Kidney tubule cell (primary cell): Measurements from ENCODE around the gene GJD2.

Experiments
- DNase-seq: peaks from one replicate; pipeline ENCODE4 v3.0.0-alpha.2; 2018; ENCODE audit warnings: low spot score

The GJD2 gene

DNA sequence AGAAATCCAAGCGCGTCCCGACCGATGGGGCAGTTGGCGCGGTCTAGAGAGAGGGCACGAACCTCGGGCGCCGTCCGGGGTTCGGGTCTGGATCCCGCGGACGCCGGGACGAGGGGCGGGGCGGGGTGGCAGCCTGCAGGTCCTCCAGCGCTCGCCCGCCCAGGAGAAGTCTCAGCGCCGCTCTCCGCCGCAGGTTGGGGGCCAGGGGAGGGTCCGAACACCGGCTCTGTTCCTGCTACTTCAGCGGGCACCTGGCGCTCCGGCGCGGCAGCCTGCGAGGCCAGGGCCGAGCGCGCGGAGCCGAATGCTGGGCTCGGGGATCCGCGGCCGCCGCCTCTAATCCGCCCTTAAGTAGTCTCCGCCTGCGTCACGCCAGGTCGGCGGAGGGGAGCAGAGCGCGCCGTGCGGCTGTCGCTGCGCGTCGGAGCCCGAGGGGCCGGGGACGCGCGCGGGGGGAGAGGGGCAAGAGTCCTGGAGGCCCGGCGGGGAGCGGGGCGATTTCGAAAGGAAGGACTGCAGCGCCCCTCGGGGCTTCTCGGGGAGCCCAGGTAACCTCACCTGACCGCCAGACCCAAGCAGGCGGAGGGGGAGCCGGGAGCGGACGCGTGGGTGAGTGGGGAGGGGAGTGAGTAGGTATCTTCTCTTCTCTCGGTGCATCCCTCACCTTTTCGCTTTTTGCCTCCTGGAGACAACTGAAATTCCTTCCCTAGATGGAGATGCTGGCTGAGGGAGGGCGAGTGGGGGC lies at the start of gene GJD2:
Gene GJD2 (minus strand): TSS at position 325 of the 745 bp plus-strand sequence. CDS start 510 bp downstream, outside the sequence.
- DNase-seq: no peak

DNA sequence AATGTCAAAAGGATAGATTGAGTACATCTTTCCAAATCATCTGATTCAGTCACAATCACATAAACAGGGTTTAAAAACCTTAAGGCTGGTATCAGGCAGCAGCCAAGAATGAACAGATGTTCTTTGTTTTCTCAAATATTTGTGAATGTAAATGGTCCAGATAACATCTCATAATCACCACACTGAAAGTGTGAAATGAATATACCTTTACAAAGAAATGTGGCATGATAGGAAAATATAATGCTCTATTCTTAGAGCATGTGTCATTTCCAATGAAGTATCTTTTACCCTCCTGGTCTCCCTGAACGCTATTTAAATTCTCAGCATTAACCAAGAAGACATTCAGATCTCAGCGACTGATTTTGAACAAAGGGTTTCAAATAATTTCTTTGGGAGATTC lies 49.3 kb upstream of the GJD2 start:
- DNase-seq: no peak

DNA sequence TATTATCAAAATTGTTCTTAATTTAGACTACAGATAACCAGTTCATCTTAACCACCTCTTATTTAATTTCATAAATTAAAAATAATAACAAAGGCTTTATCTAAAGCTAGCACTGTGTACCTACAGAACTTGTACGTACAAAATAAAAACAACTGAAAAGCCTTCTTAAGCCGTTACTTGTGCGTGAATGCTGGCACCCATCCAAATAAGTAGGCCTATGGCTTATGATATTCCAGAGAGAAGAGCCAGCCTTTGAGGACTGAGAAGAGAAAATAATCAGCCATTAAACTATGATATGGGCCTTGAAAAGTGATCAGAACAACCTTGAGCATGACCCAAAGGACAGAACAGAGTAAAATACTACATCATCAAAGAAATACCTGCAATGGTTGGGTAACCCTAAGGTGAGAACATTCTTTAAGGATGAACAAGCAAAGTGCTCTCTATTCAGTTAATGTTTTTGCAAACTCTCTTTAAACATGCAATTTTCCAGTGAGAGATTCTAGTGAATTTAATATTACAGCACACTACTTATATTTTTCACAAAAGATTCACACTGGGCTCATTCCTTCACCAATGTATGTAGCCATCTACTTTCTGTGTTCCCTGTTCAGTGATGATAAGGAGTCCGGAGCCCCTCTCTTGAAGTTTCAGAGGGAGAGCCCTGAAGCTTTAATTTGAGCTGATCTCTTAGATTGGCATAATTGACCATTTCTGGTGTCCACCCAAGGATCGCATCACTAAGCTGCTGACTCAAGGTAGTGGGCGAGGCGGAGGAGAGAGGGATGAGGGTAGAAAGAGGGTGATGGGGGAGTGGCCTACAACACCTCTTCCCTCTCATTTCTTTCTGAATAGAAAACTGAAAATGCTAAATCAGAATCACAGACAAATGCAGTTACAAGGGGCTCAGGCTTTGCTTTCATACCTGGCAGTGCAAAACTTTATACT lies 48.3 kb upstream of the GJD2 start:
- peak; percentile 54 for DNase-seq

DNA sequence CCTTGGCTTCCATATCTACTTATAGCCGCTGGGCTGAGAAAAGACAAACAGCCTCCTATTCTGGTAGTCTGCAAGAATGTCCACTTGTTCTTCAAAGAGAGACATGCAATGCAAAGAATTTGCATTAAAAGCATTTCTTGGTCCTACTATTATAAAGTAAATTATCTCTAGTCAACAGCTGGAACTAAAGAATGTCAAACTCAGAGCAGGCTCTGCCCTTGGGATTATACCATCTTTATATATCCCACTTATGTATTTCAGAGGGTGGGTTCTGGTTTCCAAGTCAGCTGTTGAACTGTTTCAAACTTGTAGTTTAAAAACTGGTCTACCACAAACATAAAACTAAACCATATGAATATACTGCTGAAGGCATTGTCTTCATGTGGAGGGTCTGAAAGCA lies 47.6 kb upstream of the GJD2 start:
- DNase-seq: no peak

DNA sequence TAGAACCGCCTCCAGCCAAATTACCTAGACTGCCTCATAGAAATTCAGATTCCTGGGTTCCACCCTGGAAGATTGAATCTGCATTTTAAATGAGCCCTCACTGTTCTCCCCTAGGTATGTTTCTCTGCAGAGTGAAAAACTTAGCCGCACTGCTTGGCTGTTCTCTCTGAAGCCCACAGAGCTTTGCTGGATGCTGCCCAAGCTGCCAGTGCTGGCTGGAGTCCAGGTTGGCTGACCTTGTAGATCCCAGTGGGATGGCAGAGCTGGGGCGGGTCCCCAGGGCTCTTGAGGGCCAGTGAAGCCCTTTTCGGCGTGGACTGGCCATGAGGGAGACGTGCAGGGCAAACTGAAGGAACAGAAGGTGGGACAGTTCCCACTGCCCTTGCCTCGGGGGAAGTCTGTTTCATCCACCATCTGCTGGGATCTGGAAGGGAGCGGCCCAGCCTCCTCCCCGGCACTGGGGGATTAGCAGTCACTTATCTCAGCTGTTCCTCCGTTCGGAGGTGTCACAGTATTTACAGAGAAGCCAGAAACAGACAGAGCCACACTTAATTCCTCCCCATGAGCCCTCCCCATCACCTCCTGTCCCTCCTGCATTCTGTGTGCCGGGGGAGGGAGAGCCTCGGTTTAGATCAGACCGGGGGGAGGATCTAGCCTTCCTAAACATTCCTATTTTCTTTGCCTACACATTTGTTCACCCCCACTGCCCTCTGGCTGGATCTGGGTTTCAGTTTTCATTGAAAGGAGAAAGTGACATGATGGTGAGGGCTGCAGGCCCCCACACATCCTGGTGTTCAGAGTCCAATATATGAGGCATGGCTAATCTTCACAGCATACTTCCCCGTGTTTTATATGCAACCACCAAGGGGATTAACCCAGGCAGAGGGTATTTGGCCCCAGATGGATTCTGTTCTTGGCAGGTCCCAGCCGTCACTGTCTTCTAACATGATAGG lies 44.6 kb upstream of the GJD2 start:
- DNase-seq: peak; percentile 6

DNA sequence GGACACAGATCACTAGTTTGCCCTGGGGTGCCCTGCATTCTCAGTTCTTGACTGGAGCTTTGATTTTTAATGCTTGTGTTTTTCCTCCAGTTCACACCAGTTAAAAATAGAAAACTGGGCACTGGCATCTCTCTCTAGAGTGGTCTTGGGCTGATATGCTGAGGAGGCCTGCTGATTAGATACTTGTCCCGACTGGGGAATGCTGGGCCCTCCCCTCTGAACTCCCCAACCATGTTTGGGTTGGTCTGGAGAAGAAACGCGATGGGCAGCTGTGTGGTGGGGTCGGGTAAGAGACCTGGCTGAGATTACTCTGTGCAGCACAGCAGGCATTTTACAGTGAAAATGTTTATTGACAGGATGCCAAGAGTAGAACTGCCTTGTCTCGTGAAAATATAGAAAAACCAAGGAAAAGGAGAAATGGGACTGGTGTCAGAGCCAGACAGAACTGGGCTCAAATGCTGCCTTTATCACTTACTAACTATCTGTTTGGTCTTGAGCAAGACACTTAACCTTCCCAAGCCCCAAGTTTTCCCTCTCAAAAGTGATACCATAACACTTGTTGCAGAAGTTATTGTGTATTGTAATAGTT lies 42.1 kb upstream of the GJD2 start:
- DNase-seq: no peak

DNA sequence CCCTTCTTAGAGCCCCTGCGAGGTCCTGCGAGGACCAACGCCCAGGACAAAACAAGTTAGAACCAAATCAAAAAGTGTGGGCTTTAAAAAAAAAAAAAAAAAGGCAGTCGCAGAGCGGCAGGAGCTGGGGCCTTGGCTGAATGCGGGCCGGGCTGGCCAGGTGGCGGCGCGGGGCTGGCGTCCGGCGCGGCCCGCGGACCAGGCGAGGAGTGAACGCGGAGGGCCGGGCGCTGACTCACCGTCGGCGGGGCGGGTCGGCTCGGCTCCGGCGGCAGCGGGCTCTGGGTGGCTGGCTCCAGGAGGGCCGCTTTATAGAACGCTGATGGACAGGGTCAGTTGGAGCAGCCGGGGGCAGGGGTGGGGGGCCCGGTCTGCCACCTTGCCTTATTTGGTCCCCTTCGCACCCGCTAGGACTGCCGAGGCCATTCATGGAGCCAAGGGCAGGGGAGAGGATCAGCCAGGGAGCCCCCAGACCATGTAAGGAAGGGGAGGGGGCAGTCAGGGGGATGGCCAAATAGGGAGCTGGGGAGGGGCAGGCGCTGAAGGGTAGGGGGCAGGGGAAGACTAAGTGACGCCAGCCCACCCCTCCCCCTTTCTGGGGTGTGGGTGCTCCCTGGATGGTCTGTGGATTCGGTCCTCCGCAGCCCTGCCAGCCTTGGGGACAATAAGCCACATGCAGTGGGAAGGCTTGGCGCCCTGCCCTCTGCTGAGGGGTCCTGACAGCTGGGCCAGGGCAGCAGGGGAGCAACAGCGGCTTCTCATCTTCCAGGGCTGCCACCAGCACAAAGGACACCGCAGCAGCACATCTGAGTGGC lies 40.7 kb upstream of the GJD2 start, which contains the start of gene ACTC1:
Gene ACTC1 (minus strand): TSS at position 283 of the 815 bp plus-strand sequence. CDS start 741 bp downstream, outside the sequence.
- peak; percentile 45 for DNase-seq

DNA sequence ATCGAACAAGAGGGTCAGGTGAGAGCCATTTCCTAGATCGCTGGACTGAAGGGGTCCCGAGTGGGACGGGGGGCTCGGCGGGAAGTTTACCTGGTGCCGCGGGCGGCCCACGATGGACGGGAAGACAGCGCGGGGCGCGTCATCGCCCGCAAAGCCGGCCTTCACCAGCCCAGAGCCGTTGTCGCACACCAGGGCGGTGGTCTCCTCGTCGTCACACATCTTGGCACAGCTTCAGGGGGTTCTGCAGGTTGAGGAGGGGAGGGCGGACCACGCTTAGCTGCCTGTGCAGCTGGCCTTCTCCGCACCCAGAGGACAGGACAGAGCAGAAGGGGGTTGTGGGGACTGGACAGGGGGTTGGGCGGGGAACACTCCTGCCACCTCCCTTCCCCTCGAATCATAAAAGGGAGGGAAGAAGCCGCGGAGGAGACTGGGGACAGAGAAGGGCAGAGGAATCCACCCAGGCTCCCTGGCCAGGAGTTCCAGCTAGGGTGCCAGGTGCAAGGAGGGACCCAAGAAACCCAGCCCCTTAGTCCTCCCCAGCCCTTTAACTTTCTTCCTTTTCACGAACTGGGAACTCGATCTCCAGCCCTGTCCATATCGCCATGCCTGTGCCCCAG lies 39.9 kb upstream of the GJD2 start:
- no peak for DNase-seq

DNA sequence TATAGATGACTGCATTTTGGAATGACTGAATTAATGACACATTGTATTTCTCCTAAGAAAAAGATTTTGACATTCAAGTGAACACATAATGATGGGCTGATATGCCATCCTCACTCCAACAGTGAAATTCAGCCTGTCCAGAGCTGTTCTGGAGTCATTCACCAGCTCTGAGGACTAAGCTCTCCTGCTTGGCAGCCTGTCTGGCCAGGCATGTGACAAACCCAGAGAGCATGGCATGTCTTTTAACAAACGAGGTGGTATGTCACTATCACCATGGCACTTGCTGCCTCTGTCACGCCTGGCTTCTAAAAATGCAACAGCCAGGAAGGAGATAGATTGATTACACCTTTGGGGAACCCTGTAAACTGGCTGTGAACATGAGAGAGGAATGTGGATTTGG lies 39.1 kb upstream of the GJD2 start:
- DNase-seq: peak; percentile 13

DNA sequence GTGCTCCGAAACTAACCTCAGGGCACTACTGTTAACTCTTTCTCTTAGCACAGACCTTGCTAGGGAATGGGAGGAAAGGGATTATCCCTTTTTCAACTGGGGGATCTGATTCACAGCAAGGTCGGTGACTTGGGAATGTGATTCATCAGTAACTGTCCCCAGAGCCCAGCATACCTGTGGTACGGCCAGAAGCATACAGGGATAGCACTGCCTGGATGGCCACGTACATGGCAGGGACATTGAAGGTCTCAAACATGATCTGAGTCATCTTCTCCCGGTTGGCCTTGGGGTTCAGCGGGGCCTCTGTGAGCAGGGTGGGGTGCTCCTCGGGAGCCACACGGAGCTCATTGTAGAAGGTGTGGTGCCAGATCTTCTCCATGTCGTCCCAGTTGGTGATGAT lies 38.3 kb upstream of the GJD2 start:
- peak; percentile 17 for DNase-seq

DNA sequence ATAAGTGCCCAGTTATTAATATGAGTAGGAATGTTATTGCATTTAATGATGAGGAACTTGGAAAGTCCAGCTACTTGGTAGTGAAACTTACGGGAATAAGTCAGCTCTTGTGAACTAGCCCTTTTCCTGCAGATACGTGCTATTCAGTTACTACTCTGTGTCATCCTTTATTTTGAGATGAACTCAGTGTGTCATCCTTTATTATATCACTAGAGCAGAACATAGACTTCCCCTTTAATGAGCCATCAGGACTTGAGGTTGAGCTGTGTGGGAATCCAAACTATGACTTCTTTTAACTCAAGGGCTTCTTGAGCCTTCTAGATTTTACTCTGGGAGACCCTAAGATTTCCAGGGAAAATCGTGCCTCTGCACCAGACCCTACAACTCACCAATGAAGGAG lies 36.9 kb upstream of the GJD2 start:
- DNase-seq: peak; percentile 29

DNA sequence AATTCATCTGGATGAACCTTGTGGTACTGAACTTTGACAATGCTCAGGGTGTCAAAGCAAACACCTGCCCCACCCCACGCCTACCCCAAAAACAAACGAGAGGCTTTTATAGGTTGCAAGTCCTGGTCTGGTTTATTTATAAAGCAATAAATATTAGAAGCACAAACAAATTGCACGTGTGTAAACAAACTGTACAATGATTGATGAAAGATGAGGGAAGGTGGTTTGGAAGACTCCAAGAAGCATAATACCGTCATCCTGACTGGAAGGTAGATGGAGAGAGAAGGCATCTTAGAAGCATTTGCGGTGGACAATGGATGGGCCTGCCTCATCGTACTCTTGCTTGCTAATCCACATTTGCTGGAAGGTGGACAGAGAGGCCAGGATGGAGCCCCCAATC lies 35.3 kb upstream of the GJD2 start:
- DNase-seq: no peak

DNA sequence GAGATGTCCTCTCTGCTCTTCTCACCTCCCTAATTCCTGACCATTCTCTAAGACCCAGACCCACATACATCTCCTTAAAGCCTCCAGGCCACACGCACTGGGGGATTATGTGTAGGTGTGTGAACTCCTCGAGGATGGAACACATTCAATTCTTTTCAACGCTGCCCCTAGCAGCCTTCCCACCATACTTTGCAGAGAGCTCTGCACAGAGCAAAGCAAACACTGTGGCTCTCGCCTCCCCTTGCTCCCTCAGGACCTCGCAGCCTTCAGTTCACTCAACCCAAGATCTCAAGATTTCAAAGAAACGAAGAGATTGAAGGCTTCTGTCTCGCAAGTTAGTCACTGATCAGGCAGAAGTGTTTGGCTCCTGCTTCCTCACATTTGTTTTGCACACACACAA lies 34.5 kb upstream of the GJD2 start:
- DNase-seq: no peak

DNA sequence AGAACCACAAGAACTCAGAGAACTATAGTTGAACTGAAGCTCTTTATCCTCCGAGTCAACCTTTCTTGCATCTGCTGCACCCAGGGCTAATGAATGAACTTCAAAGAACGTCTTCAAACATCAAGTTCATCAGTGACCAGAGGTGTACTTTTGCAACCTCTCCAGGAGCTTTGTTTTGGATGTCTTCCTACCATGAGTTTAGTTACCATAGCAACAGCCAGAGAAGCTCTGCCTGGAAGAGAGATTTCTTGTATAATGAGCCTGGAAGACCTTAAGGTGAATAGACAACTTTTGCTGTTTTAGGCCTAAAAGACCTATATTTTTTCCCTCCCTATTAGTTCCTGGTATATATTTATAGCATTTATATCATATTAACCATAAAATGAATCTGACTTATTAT lies 31.4 kb upstream of the GJD2 start:
- DNase-seq: no peak

DNA sequence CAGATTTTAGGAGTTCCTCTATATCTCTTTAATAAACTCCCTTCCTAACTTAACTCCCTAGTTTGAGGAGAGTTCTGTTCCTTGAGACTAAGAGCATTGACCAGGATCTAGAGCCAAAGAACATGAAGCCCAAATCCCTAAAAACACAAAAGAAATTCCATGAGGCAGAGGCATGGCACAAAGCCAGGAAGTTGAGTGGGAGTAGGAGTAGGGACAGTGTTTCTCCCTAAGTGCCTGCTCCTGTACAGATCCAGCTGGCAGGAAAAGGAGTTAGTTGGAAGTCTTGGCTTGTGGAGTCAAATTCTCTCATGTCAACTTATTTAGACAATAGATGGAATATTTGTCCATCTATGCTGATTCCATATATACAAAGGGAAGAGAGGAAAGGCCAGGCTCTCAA lies 29.2 kb upstream of the GJD2 start:
- DNase-seq: no peak

DNA sequence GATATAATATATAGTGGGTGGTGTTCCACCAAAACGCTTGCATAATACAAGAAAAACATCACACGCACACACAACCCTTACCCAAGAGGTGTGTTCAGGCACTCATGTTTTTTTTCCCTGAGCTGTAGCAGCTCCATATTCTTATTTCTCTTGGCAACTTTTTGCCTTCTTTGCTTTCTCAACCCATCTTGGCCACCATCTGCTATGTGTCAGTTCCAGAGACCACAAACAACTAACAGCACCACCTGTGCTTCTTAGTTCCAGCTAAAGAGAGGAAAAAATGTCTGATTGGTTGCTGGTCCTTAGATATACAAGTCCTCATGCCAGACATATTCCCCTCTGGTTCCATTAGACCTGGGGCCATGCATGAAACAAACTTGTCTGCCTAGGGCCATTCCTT lies 28.6 kb upstream of the GJD2 start:
- DNase-seq: no peak

DNA sequence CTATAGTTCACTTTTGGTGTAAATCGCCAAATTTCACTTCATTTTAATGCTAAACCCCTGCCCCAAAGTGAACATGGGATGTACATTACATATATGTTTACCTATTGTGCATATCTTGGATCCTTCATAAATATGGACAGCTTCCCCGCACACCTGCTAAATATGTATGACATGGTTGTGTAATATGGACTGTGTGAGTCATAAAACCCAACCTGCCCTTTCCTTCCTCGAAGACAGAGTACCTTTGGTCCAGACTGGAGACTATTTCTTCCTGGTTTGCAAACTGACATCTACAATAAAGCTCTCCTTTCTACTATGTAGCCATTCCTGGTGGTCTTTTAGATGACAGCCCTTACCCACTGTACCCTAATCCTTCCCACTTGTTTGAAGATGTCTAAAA lies 28.1 kb upstream of the GJD2 start:
- no peak for DNase-seq

DNA sequence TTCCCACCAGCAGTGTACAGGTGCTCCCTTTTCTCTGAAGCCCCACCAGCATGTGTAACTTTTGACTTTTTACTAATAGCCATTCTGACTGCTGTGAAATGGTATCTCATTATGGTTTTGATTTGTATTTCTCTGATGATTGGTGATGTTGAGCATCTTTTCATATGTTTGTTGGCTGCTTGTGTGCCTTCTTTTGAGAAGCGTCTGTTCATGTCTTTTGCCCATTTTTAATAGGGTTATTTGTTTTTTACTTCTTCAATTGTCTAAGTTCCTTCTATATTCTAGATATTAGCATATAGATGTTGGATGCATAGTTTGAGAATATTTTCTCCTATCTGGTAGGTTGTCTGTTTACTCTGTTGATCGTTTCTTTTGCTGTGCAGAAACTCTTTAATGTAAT lies 25.9 kb upstream of the GJD2 start:
- no peak for DNase-seq

DNA sequence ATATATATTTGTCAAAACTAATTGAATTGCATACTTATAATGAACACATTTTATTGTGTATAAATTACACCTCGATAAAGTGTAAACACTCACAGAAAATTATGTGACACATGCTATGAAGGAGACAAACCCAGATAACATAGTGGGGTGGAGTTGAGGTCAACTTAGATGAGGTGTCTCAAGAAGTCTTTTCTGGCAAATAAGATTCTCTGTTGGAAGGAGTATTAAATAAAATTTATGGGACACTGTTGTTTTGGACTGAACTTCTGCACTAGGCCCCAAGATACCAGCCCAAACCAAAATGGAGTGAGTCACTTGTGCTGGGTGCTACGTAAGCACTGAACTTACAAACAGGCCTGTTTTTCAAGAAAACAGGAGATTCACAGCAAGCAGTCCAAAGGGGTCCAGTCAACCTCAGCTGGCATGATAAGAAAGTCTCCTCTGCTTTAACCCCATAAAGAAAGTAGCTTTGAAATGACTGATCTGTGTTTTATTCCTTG lies 21.9 kb upstream of the GJD2 start:
- no peak for DNase-seq

DNA sequence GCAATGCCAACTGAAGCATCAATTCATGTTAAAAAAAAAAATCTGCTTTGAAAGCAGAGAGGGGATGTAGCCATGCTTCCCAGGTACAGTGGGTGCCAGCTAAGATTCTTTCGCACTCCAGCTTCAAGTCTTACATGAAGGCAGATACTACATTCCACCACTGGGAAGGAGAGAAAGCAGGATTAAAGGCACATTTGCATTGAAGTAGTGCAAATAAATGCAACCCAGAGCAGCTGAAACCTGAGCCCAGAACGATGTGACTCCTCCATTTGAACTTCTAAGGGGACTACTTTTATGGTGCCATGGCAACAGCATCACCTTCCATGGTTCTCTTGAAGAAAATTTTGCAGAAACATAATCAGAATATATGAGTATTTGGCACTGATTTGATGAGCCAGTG lies 19.1 kb upstream of the GJD2 start:
- no peak for DNase-seq
